Measurements from ENCODE around the gene BBS12. TPM values are rescaled to one million over a fixed set of nuclear protein-coding genes. Genes with fewer than 3 reads are reported as not detected.

Gene BBS12
- total RNA-seq, 3 donors from 2014 or later (not counting 1 experiment from before 2014, with no cell fraction given) = 0.85 to 1.9 (median 1.8) TPM

DNA sequence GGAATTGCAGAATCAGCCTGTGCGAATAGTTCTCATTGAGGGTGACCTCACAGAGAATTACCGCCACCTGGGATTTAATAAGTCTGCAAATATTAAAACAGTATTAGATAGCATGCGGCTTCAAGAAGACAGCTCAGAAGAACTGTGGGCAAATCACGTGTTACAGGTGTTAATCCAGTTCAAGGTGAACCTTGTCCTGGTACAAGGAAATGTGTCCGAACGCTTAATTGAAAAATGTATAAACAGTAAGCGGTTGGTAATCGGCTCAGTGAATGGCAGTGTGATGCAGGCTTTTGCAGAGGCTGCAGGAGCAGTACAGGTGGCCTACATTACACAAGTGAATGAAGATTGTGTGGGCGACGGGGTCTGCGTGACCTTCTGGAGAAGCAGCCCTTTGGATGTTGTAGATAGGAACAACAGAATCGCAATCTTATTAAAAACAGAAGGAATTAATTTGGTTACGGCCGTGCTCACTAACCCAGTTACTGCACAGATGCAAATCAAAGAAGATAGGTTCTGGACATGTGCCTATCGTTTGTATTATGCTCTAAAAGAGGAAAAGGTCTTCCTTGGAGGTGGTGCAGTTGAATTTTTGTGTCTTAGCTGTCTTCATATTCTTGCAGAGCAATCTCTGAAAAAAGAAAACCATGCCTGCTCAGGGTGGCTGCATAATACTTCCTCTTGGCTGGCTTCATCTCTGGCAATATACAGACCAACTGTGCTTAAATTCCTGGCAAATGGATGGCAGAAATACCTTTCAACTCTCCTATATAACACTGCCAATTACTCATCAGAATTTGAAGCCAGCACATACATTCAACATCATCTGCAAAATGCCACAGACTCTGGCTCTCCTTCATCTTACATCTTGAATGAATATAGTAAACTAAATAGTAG lies 10.7 kb downstream of the BBS12 start:
- intact Hi-C loops (cut with micrococcal nuclease) = no loop called here
- no peak overlapping the region for H3K27ac ChIP-seq (ENCODE audit: low read length)
- Mint-ChIP-seq H3K27ac (no peak overlapping the region), H3K27me3 (ENCODE audit: low read depth in 2 of 2) (no peaks in the 10 kb centered on the region), H3K4me3 (no peak overlapping the region), H3K4me1 (peaks cover 0 to 6% of the 10 kb centered on the region in 2 donors), H3K9me3 (no peaks in the 10 kb centered on the region), H3K36me3 (peaks cover 9% of the 10 kb centered on the region)
- TF ChIP-seq, protein P1, sequence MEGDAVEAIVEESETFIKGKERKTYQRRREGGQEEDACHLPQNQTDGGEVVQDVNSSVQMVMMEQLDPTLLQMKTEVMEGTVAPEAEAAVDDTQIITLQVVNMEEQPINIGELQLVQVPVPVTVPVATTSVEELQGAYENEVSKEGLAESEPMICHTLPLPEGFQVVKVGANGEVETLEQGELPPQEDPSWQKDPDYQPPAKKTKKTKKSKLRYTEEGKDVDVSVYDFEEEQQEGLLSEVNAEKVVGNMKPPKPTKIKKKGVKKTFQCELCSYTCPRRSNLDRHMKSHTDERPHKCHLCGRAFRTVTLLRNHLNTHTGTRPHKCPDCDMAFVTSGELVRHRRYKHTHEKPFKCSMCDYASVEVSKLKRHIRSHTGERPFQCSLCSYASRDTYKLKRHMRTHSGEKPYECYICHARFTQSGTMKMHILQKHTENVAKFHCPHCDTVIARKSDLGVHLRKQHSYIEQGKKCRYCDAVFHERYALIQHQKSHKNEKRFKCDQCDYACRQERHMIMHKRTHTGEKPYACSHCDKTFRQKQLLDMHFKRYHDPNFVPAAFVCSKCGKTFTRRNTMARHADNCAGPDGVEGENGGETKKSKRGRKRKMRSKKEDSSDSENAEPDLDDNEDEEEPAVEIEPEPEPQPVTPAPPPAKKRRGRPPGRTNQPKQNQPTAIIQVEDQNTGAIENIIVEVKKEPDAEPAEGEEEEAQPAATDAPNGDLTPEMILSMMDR (IDR thresholded peaks at IDR 0.05) = no peak
- ATAC-seq = no peak
- H3K27me3 ChIP-seq (ENCODE audit: control insufficient read depth, insufficient read depth, low read length) = no peaks in the 10 kb centered on the region
- no peak for DNase-seq
- no peak overlapping the region for H3K4me3 ChIP-seq (ENCODE audit: low read length)
- WGBS (ENCODE audit: insufficient coverage) = 96% methylated on average over 15 of the region's 15 CpGs
- H3K9me3 ChIP-seq (ENCODE audit: control insufficient read depth, insufficient read depth, low read length) = no peaks in the 10 kb centered on the region
- no peaks in the 10 kb centered on the region for H3K4me1 ChIP-seq (ENCODE audit: control insufficient read depth, insufficient read depth, low read length)
- H3K36me3 ChIP-seq (ENCODE audit: control insufficient read depth, insufficient read depth, low read length) = no peaks in the 10 kb centered on the region

DNA sequence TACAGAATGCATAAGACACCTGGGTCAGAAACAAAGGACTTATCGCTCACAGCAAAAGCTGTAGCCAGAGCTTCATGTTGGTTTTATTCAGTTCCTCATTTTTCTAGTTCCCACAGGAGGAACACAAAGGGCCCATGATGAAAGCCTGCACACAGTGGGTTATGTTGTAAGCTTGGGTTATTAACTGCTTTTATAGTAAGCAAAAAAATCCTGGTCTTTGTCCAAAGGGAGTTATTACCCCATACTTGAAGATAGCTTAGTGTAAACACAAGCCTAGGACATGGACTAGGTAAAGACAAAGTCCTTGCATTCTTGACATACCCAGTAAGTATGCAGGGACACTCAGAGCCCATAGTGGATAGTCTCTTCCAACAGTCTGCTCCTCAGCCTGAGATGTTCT lies 11.7 kb downstream of the BBS12 start:
- intact Hi-C loops (cut with micrococcal nuclease) = no loop called here
- Mint-ChIP-seq H3K36me3 (peaks cover 9% of the 10 kb centered on the region), H3K27ac (no peak overlapping the region), H3K9me3 (no peaks in the 10 kb centered on the region), H3K27me3 (ENCODE audit: low read depth in 2 of 2) (no peaks in the 10 kb centered on the region), H3K4me3 (no peak overlapping the region), H3K4me1 (peaks cover 0 to 6% of the 10 kb centered on the region in 2 donors)
- Histone ChIP-seq H3K27me3 (ENCODE audit: control insufficient read depth, insufficient read depth, low read length) (no peaks in the 10 kb centered on the region), H3K4me3 (ENCODE audit: low read length) (no peak overlapping the region), H3K4me1 (ENCODE audit: control insufficient read depth, insufficient read depth, low read length) (no peaks in the 10 kb centered on the region), H3K9me3 (ENCODE audit: control insufficient read depth, insufficient read depth, low read length) (no peaks in the 10 kb centered on the region), H3K27ac (ENCODE audit: low read length) (no peak overlapping the region), H3K36me3 (ENCODE audit: control insufficient read depth, insufficient read depth, low read length) (no peaks in the 10 kb centered on the region)
- TF ChIP-seq, protein P1 (IDR thresholded peaks at IDR 0.05) = no peak
- DNase-seq (no peak), ATAC-seq (no peak)
- 91% methylated on average over 1 of the region's 1 CpG for WGBS (ENCODE audit: insufficient coverage)

DNA sequence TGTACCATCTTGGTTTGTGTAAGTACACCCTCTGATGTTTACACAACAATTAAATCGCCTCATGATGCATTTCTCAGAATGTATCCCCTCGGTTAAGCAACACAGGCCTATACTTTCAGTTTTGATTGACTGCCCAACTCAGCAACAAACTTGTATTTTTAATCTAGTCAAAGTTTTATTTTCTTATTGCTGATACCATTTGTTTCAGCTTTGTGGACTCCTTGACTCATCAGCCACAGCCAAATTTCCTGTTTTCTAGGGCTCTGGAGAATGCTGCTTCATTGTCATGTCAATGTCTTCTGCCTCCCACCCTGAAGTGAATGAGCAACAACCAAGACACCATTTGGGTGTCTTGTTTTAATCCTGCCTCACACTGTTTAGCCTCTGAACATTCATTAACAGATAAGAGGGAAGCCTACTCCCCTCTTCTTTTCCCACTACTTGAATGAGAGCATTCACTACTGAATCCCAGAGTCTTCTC lies 14.0 kb downstream of the BBS12 start:
- no peaks in the 10 kb centered on the region for H3K36me3 ChIP-seq (ENCODE audit: control insufficient read depth, insufficient read depth, low read length)
- Mint-ChIP-seq H3K4me1 (peaks cover 0 to 6% of the 10 kb centered on the region in 2 donors), H3K27me3 (ENCODE audit: low read depth in 2 of 2) (peaks cover 14 to 18% of the 10 kb centered on the region in 2 donors), H3K27ac (no peak overlapping the region), H3K9me3 (no peaks in the 10 kb centered on the region), H3K4me3 (no peak overlapping the region), H3K36me3 (peaks cover 9% of the 10 kb centered on the region)
- H3K27me3 ChIP-seq (ENCODE audit: control insufficient read depth, insufficient read depth, low read length) = peaks cover 3% of the 10 kb centered on the region
- no peaks in the 10 kb centered on the region for H3K4me1 ChIP-seq (ENCODE audit: control insufficient read depth, insufficient read depth, low read length)
- H3K4me3 ChIP-seq (ENCODE audit: low read length) = no peak overlapping the region
- TF ChIP-seq, protein P1 (IDR thresholded peaks at IDR 0.05) = no peak
- WGBS (ENCODE audit: insufficient coverage) = 71% methylated on average over 2 of the region's 2 CpGs
- ATAC-seq (no peak), DNase-seq (no peak)
- no peaks in the 10 kb centered on the region for H3K9me3 ChIP-seq (ENCODE audit: control insufficient read depth, insufficient read depth, low read length)
- intact Hi-C loops (cut with micrococcal nuclease) = no loop called here
- H3K27ac ChIP-seq (ENCODE audit: low read length) = no peak overlapping the region
